K562 (cell line): ENCODE data around the gene EFCAB9. TPM values are rescaled to one million over a fixed set of nuclear protein-coding genes. Genes with fewer than 3 reads are reported as not detected.

Experiments
- ATAC-seq: fragments of 200-7000 bp; cut with Tn5 transposase; 3 replicates; pipeline ENCODE4 v1.9.1; 2020; ENCODE audit warnings: moderate library complexity
- BruUV-seq: library from RNA; stranded (reverse); fragments of 400-500 nt; replicated peaks from 2 replicates; lab custom pipeline; 2021; lab: Mats Ljungman, UMichigan
- CTCF ChIA-PET: fragments of 300-600 bp; formaldehyde crosslinking; extraction: SDS; loops from one replicate; lab custom pipeline; 2021; ENCODE audit warnings: low intra/inter-chr PET ratio; lab: Yijun Ruan, JAX
- POLR2A ChIA-PET: fragments of 300-600, 350-650 bp; sonication (Branson Sonifier 250); formaldehyde crosslinking; extraction: SDS; loops from one replicate; lab custom pipeline; 2021; ENCODE audit warnings: antibody characterized with exemption, inconsistent platforms; lab: Yijun Ruan, JAX
- DNase-seq, 4 experiments: peaks; one replicate each; pipeline versions ENCODE4 v3.0.0 to v3.0.0-alpha.2; 2011 to 2018; ENCODE audit warnings: low spot score in 3 of 4, mixed read lengths in 3 of 4; ENCODE audit errors: extremely low read depth in 1 of 4
- FAIRE-seq: peaks from 2 replicates; lab custom pipeline; 2011; peaks lifted over from hg19 to GRCh38; lab: Jason Lieb, UNC
- H2AFZ ChIP-seq: 2 replicates; pipeline ENCODE4 v1.6.0; 2011; ENCODE audit warnings: low read depth, low read length, control low read depth, inconsistent platforms
- H3K27ac ChIP-seq: fragments of 200-600 bp; 3 replicates; pipeline ENCODE4 v1.8.0; 2011; ENCODE audit warnings: low read depth, mild to moderate bottlenecking, control low read depth, inconsistent platforms, low read length, moderate library complexity, mixed read lengths; ENCODE audit errors: extremely low read depth
- H3K27me3 ChIP-seq, 2 experiments: fragments of 300-600 bp in 1 of 2; 2 replicates in 1 of 2; 3 replicates in 1 of 2; pipeline versions ENCODE4 v1.6.0 to v1.8.0; 2011; ENCODE audit warnings: inconsistent platforms in 2 of 2, low read length in 2 of 2, mild to moderate bottlenecking in 1 of 2, mixed read lengths in 1 of 2, moderate library complexity in 1 of 2; ENCODE audit not compliant: control insufficient read depth in 2 of 2, insufficient read depth in 2 of 2
- H3K36me3 ChIP-seq: fragments of 300-600 bp; 3 replicates; pipeline ENCODE4 v1.8.0; 2011; ENCODE audit warnings: mild to moderate bottlenecking, low read length, inconsistent platforms; ENCODE audit not compliant: control insufficient read depth, insufficient read depth
- H3K4me1 ChIP-seq, 2 experiments: fragments of 200-600 bp in 1 of 2; replicated peaks in 1 of 2; 2 replicates in 1 of 2; 3 replicates in 1 of 2; pipeline versions ENCODE4 v1.5.1 to v1.8.0; 2011; ENCODE audit warnings: inconsistent platforms in 2 of 2, low read length in 2 of 2, mild to moderate bottlenecking in 1 of 2, mixed read lengths in 1 of 2, moderate library complexity in 1 of 2; ENCODE audit not compliant: control insufficient read depth in 2 of 2, insufficient read depth in 2 of 2
- H3K4me2 ChIP-seq: 2 replicates; pipeline ENCODE4 v1.6.1; 2011; ENCODE audit warnings: low read length, control low read depth, inconsistent platforms, mixed read lengths; ENCODE audit not compliant: insufficient read depth
- H3K4me3 ChIP-seq: fragments of 200-600 bp; sonication (generic), shearing (Covaris generic); 2 replicates; pipeline ENCODE4 v1.5.1; 2016; ENCODE audit warnings: control low read depth, inconsistent platforms
- H3K79me2 ChIP-seq: fragments of 200-600 bp; 3 replicates; pipeline ENCODE4 v1.8.0; 2011; ENCODE audit warnings: low read length, inconsistent platforms; ENCODE audit not compliant: control insufficient read depth, insufficient read depth
- H3K9ac ChIP-seq, 2 experiments: 2 replicates each; pipeline versions ENCODE4 v1.6.0 to v1.6.1; 2011; ENCODE audit warnings: low read depth in 2 of 2, low read length in 2 of 2, control low read depth in 1 of 2, inconsistent platforms in 1 of 2, mild to moderate bottlenecking in 1 of 2, mixed read lengths in 1 of 2; ENCODE audit not compliant: insufficient read depth in 1 of 2
- H3K9me1 ChIP-seq: one replicate; pipeline ENCODE4 v1.6.0; 2011; ENCODE audit warnings: inconsistent platforms, mild to moderate bottlenecking, low read length, moderate library complexity; ENCODE audit not compliant: control insufficient read depth, insufficient read depth
- H3K9me3 ChIP-seq: replicated peaks from 2 replicates; pipeline ENCODE4 v1.5.1; 2011; ENCODE audit warnings: low read depth, low read length, inconsistent platforms; ENCODE audit not compliant: control insufficient read depth, insufficient read depth
- H4K20me1 ChIP-seq: replicated peaks from 2 replicates; pipeline ENCODE4 v1.6.1; 2011; ENCODE audit warnings: low read length, inconsistent platforms, mixed read lengths; ENCODE audit not compliant: control insufficient read depth, insufficient read depth
- FUS ChIP-seq: fragments of 200-400 bp; formaldehyde crosslinking; optimal IDR thresholded peaks from 2 replicates; pipeline ENCODE3; 2017; ENCODE audit warnings: low read depth, low read length
- OTX1 ChIP-seq: fragments of 450-650 bp; formaldehyde crosslinking; IDR thresholded peaks from 2 replicates; pipeline ENCODE4 v1.4.0; 2022; ENCODE audit warnings: mild to moderate bottlenecking
- POLR2G ChIP-seq: fragments of 200-400 bp; formaldehyde crosslinking; IDR thresholded peaks from 2 replicates; pipeline ENCODE4 v1.6.1; 2017; ENCODE audit warnings: low read depth, mild to moderate bottlenecking, antibody characterized with exemption, low read length, moderate library complexity
- RBFOX2 ChIP-seq: fragments of 200-400 bp; formaldehyde crosslinking; IDR thresholded peaks from 2 replicates; pipeline ENCODE4 v1.6.1; 2017; ENCODE audit warnings: low read depth, mild to moderate bottlenecking, low read length, moderate library complexity
- SRF ChIP-seq, 2 experiments: fragments of 250-450, 450-650 bp in 1 of 2; sonication (Bioruptor Pico) in 1 of 2; sonication (generic) in 1 of 2; formaldehyde crosslinking; IDR thresholded peaks; 2 replicates each; pipeline versions ENCODE4 v1.5.0 to v1.5.1; 2020 to 2022; ENCODE audit warnings: mild to moderate bottlenecking in 1 of 2, missing genetic modification reagents in 1 of 2
- STAT5A ChIP-seq: IDR thresholded peaks from 2 replicates; pipeline ENCODE4 v1.6.1; 2012; ENCODE audit warnings: low read length, inconsistent platforms, borderline replicate concordance
- TEAD1 ChIP-seq, 2 experiments: fragments of 450-650 bp in 1 of 2; sonication (generic) in 1 of 2; formaldehyde crosslinking; IDR thresholded peaks; 2 replicates each; pipeline versions ENCODE4 v1.4.0 to v1.8.0; 2020 to 2022; ENCODE audit warnings: mild to moderate bottlenecking in 2 of 2, missing genetic modification reagents in 1 of 2
- TRIM28 ChIP-seq: fragments of 450-650 bp; IDR thresholded peaks from 2 replicates; pipeline ENCODE4 v1.6.1; 2017
- ZFPM2 ChIP-seq: fragments of 250-450 bp; sonication (Bioruptor Pico); IDR thresholded peaks from 2 replicates; pipeline ENCODE4 v1.5.1; 2022; ENCODE audit warnings: mild to moderate bottlenecking
- ZNF23 ChIP-seq: fragments of 250-450 bp; sonication (Bioruptor Pico); IDR thresholded peaks from 2 replicates; pipeline ENCODE4 v1.4.0; 2020; ENCODE audit warnings: mild to moderate bottlenecking
- ZNF239 ChIP-seq: fragments of 250-450 bp; sonication (Bioruptor Pico); IDR thresholded peaks from 2 replicates; pipeline ENCODE4 v1.4.0; 2020; ENCODE audit warnings: mild to moderate bottlenecking
- ZNF408 ChIP-seq: fragments of 250-450 bp; sonication (Bioruptor Pico); IDR thresholded peaks from 2 replicates; pipeline ENCODE4 v1.4.0; 2020; ENCODE audit warnings: low read depth, mild to moderate bottlenecking, moderate library complexity
- ZNF551 ChIP-seq: fragments of 250-450 bp; sonication (Bioruptor Pico); IDR thresholded peaks from 2 replicates; pipeline ENCODE4 v1.5.0; 2021; ENCODE audit warnings: mild to moderate bottlenecking, moderate library complexity
- ZNF695 ChIP-seq: fragments of 450-650 bp; formaldehyde crosslinking; IDR thresholded peaks from 2 replicates; pipeline ENCODE4 v1.4.0; 2020; ENCODE audit warnings: mild to moderate bottlenecking, moderate library complexity
- WGBS: fragments of 100-300 bp; shearing (Covaris generic); methylation state at CpG from one replicate; pipeline ENCODE4 v1.1.6; 2016; ENCODE audit warnings: low coverage, mixed read lengths; ENCODE audit not compliant: insufficient coverage; ENCODE audit errors: missing lambda C conversion rate; 5-methylcytosine and 5-hydroxymethylcytosine counted together
- in situ Hi-C: fragments of 300-500 bp; cut with MboI; formaldehyde crosslinking; loops from 4 replicates; pipeline ENCODE4 v1.15.0; 2018; ENCODE audit warnings: inconsistent platforms, mixed read lengths
- intact Hi-C: fragments of 100-400 bp; cut with micrococcal nuclease; formaldehyde crosslinking; loops from 2 replicates; pipeline ENCODE4 v1.14.2; 2022
- polyA plus RNA-seq, 8 experiments: library from polyadenylated mRNA; depleted of rRNA in 4 of 8; stranded (reverse) in 5 of 8; unstranded in 3 of 8; fragments of >200 nt; fragmentation: Nextera tagmentation in 2 of 8; fragmentation: Illumina TruSeq in 1 of 8; extraction: Ambion mirVana in 2 of 8; extraction: Trizol in 1 of 8; gene quantifications; 2 replicates each; pipeline versions ENCODE4 v1.2.1 to v1.2.3, GENCODE V29; 2011 to 2014; ENCODE audit warnings: inconsistent platforms in 1 of 8, missing spikeins in 1 of 8
- total RNA-seq, 7 experiments: library from RNA; depleted of rRNA in 6 of 7; stranded (reverse); fragments of >200 nt in 6 of 7; fragmentation: Illumina TruSeq in 2 of 7; extraction: Trizol in 2 of 7; gene quantifications; 2 replicates each; pipeline versions ENCODE4 v1.2.1 to v1.2.3, GENCODE V29; 2011 to 2021; ENCODE audit warnings: low replicate concordance in 1 of 7
- TF ChIP-seq, protein P1 (sequence below): fragments of 250-450 bp; sonication (Bioruptor Pico); IDR thresholded peaks from 2 replicates; pipeline ENCODE4 v1.5.0; 2021; ENCODE audit warnings: mild to moderate bottlenecking, borderline replicate concordance
- TF ChIP-seq, protein P2 (sequence below), 2 experiments: fragments of 200-800 bp in 1 of 2; sonication (Bioruptor generic) in 1 of 2; sonication (generic) in 1 of 2; formaldehyde crosslinking in 1 of 2; IDR thresholded peaks in 1 of 2; conservative IDR thresholded peaks in 1 of 2; 2 replicates each; pipeline versions ENCODE4 v1.5.0 to v1.6.1; 2016 to 2020; ENCODE audit warnings: missing compliant biosample characterization in 1 of 2, missing genetic modification characterization in 1 of 2, missing genetic modification reagents in 1 of 2
- TF ChIP-seq, protein P3 (sequence below): fragments of 450-650 bp; formaldehyde crosslinking; IDR thresholded peaks from 2 replicates; pipeline ENCODE4 v1.4.0; 2020; ENCODE audit warnings: mild to moderate bottlenecking, moderate library complexity

The EFCAB9 gene
- total and polyA plus RNA-seq, 9 of the 15 experiments (the other 6 are each of a cell fraction or from before 2014, with no cell fraction given) = not detected

DNA sequence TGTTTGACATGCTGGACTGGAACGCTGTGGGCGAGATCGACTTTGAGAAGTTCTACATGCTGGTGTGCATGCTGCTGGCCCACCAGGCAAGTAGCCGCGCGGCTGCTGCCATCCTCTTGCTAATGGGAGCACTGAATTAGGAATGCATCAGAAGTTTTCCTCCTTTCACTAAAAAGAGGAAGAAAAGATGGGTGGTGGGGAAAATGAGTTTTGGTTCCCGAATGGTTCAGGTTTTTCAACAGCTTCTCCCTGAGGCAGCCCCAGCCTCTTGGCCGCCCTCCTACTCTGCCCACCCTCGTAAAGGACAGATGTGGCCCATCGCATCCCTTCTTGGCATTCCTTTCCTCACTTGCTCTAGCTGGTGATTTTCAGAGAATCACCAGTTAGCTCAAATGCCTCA lies 5.5 kb downstream of the EFCAB9 start:
- H3K4me1 ChIP-seq = no peaks in the 10 kb centered on the region; a peak in 1 of 5 replicates
- intact Hi-C loops = no loop called here
- peaks cover 29 to 45% of the 10 kb centered on the region in 2 experiments for H3K27me3 ChIP-seq
- H3K9me1 ChIP-seq = no peaks in the 10 kb centered on the region
- ChIA-PET CTCF (no interaction called here), POLR2A (interaction anchor here (1.1 to 1.6 kb wide), 2 partner anchors 10 to 12 kb away, joined by 4 to 8 read pairs; no protein-coding TSS in a partner anchor)
- H3K4me3 ChIP-seq = no peak overlapping the region
- H3K9me3 ChIP-seq = no peaks in the 10 kb centered on the region
- TF ChIP-seq ZNF695 (CRISPR knock-in tag) (no peak), ZNF551 (CRISPR knock-in tag) (no peak), ZNF408 (CRISPR knock-in tag) (no peak), TRIM28 (no peak), OTX1 (CRISPR knock-in tag) (no peak), SRF (CRISPR knock-in tag; IDR thresholded peaks at IDR 0.05) (no peak), FUS (no peak), TEAD1 (CRISPR knock-in tag; IDR thresholded peaks at IDR 0.05) (no peak), STAT5A (no peak), ZNF23 (CRISPR knock-in tag) (no peak), POLR2G (no peak), ZNF239 (CRISPR knock-in tag) (no peak), ZFPM2 (CRISPR knock-in tag) (no peak), RBFOX2 (no peak)
- TF ChIP-seq, protein P1, sequence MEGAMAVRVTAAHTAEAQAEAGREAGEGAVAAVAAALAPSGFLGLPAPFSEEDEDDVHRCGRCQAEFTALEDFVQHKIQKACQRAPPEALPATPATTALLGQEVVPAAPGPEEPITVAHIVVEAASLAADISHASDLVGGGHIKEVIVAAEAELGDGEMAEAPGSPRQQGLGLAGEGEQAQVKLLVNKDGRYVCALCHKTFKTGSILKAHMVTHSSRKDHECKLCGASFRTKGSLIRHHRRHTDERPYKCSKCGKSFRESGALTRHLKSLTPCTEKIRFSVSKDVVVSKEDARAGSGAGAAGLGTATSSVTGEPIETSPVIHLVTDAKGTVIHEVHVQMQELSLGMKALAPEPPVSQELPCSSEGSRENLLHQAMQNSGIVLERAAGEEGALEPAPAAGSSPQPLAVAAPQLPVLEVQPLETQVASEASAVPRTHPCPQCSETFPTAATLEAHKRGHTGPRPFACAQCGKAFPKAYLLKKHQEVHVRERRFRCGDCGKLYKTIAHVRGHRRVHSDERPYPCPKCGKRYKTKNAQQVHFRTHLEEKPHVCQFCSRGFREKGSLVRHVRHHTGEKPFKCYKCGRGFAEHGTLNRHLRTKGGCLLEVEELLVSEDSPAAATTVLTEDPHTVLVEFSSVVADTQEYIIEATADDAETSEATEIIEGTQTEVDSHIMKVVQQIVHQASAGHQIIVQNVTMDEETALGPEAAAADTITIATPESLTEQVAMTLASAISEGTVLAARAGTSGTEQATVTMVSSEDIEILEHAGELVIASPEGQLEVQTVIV (CRISPR knock-in tag) = no peak
- TF ChIP-seq, protein P2, sequence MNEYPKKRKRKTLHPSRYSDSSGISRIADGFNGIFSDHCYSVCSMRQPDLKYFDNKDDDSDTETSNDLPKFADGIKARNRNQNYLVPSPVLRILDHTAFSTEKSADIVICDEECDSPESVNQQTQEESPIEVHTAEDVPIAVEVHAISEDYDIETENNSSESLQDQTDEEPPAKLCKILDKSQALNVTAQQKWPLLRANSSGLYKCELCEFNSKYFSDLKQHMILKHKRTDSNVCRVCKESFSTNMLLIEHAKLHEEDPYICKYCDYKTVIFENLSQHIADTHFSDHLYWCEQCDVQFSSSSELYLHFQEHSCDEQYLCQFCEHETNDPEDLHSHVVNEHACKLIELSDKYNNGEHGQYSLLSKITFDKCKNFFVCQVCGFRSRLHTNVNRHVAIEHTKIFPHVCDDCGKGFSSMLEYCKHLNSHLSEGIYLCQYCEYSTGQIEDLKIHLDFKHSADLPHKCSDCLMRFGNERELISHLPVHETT (CRISPR knock-in tag; conservative IDR thresholded peaks at IDR 0.05 in 1 of 2, IDR thresholded peaks at IDR 0.05 in 1 of 2) = no peak
- TF ChIP-seq, protein P3, sequence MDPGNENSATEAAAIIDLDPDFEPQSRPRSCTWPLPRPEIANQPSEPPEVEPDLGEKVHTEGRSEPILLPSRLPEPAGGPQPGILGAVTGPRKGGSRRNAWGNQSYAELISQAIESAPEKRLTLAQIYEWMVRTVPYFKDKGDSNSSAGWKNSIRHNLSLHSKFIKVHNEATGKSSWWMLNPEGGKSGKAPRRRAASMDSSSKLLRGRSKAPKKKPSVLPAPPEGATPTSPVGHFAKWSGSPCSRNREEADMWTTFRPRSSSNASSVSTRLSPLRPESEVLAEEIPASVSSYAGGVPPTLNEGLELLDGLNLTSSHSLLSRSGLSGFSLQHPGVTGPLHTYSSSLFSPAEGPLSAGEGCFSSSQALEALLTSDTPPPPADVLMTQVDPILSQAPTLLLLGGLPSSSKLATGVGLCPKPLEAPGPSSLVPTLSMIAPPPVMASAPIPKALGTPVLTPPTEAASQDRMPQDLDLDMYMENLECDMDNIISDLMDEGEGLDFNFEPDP (CRISPR knock-in tag) = no peak
- no TSS peak for BruUV-seq
- H3K36me3 ChIP-seq = no peaks in the 10 kb centered on the region
- no peak overlapping the region for H3K4me2 ChIP-seq
- no peak for DNase-seq
- no peaks in the 10 kb centered on the region for H4K20me1 ChIP-seq
- no peaks in the 10 kb centered on the region for H3K79me2 ChIP-seq
- H2AFZ ChIP-seq = no peak overlapping the region
- in situ Hi-C loops = no loop called here
- ATAC-seq = no peak
- no peak for FAIRE-seq
- no peak overlapping the region for H3K9ac ChIP-seq
- WGBS = under 1% methylated on average over 10 of the region's 10 CpGs
- H3K27ac ChIP-seq = no peak overlapping the region
